WTC11 (cell line): ENCODE results near the gene RUSF1. TPM values are rescaled to one million over a fixed set of nuclear protein-coding genes. Genes with fewer than 3 reads are reported as not detected.

ENCODE experiments used
- ATAC-seq: fragments of 200-7000 bp; cut with Tn5 transposase; 2 replicates; pipeline ENCODE4 v1.10.0; 2021; ENCODE audit warnings: mild to moderate bottlenecking, moderate library complexity
- CTCF ChIA-PET: fragments of 300-600 bp; sonication (Branson Sonifier 250); formaldehyde crosslinking; loops from one replicate; lab custom pipeline; 2021; ENCODE audit warnings: antibody characterized with exemption; lab: Charles Lee
- POLR2A ChIA-PET: fragments of 350-600 bp; sonication (Branson Sonifier 250); formaldehyde crosslinking; loops from one replicate; lab custom pipeline; 2021; ENCODE audit warnings: antibody characterized with exemption; lab: Charles Lee
- DNase-seq: peaks from one replicate; pipeline ENCODE4 v3.0.0; 2021; ENCODE audit warnings: low spot score
- H3K27ac Mint-ChIP-seq: 2 replicates; pipeline ENCODE4 v1.8.0; 2021; ENCODE audit warnings: mixed read lengths
- H3K27me3 Mint-ChIP-seq: 2 replicates; pipeline ENCODE4 v1.8.0; 2021; ENCODE audit warnings: low read depth, mild to moderate bottlenecking, moderate library complexity, mixed read lengths
- H3K36me3 Mint-ChIP-seq: 2 replicates; pipeline ENCODE4 v1.8.0; 2021; ENCODE audit warnings: mixed read lengths
- H3K4me1 Mint-ChIP-seq: 2 replicates; pipeline ENCODE4 v1.8.0; 2022; ENCODE audit warnings: mixed read lengths
- H3K4me3 Mint-ChIP-seq: 2 replicates; pipeline ENCODE4 v1.8.0; 2021; ENCODE audit warnings: mild to moderate bottlenecking, moderate library complexity, mixed read lengths
- H3K9me3 Mint-ChIP-seq: 2 replicates; pipeline ENCODE4 v1.8.0; 2021; ENCODE audit warnings: mixed read lengths
- GRHL2 ChIP-seq: fragments of 250-450 bp; sonication (Bioruptor Pico); IDR thresholded peaks from 2 replicates; pipeline ENCODE4 v1.8.0; 2022; ENCODE audit warnings: mild to moderate bottlenecking, moderate library complexity; ENCODE audit not compliant: insufficient replicate concordance, severe bottlenecking
- HMGA2 ChIP-seq: fragments of 250-450 bp; sonication (Bioruptor Pico); IDR thresholded peaks from 2 replicates; pipeline ENCODE4 v1.4.0; 2021; ENCODE audit warnings: mild to moderate bottlenecking, moderate library complexity
- JUN ChIP-seq: sonication (generic); formaldehyde crosslinking; IDR thresholded peaks from 2 replicates; pipeline ENCODE4 v1.8.0; 2023; ENCODE audit warnings: mild to moderate bottlenecking, missing genetic modification reagents
- KAT7 ChIP-seq: sonication (generic); formaldehyde crosslinking; IDR thresholded peaks from 2 replicates; pipeline ENCODE4 v1.8.1; 2023; ENCODE audit warnings: missing genetic modification reagents, mild to moderate bottlenecking, borderline replicate concordance
- MXD4 ChIP-seq: fragments of 250-450 bp; sonication (Bioruptor Pico); IDR thresholded peaks from 2 replicates; pipeline ENCODE4 v1.8.0; 2021; ENCODE audit warnings: mild to moderate bottlenecking, moderate library complexity, borderline replicate concordance
- MYBL2 ChIP-seq: sonication (generic); formaldehyde crosslinking; IDR thresholded peaks from 2 replicates; pipeline ENCODE4 v1.8.1; 2023; ENCODE audit warnings: mild to moderate bottlenecking, moderate library complexity, missing genetic modification reagents
- SOX15 ChIP-seq: fragments of 250-450 bp; sonication (Bioruptor Pico); IDR thresholded peaks from 2 replicates; pipeline ENCODE4 v1.9.0; 2021; ENCODE audit warnings: mild to moderate bottlenecking
- ZNF138 ChIP-seq: sonication (generic); formaldehyde crosslinking; conservative IDR thresholded peaks from 2 replicates; pipeline ENCODE4 v1.8.1; 2022; ENCODE audit warnings: mild to moderate bottlenecking, moderate library complexity, missing genetic modification reagents
- ZNF232 ChIP-seq: sonication (generic); formaldehyde crosslinking; IDR thresholded peaks from 2 replicates; pipeline ENCODE4 v1.8.0; 2022; ENCODE audit warnings: mild to moderate bottlenecking, missing genetic modification reagents
- ZNF263 ChIP-seq: sonication (generic); formaldehyde crosslinking; IDR thresholded peaks from 2 replicates; pipeline ENCODE4 v1.8.1; 2022; ENCODE audit warnings: low read depth, mild to moderate bottlenecking, moderate library complexity, missing genetic modification reagents
- ZNF317 ChIP-seq: sonication (generic); formaldehyde crosslinking; IDR thresholded peaks from 2 replicates; pipeline ENCODE4 v1.8.1; 2023; ENCODE audit warnings: low read depth, mild to moderate bottlenecking, moderate library complexity, missing genetic modification reagents, borderline replicate concordance
- ZNF423 ChIP-seq: fragments of 250-450 bp; sonication (Bioruptor Pico); IDR thresholded peaks from 2 replicates; pipeline ENCODE4 v2.1.2; 2022; ENCODE audit warnings: mild to moderate bottlenecking, moderate library complexity
- total RNA-seq: library from RNA; stranded (reverse); gene quantifications from 3 replicates; pipeline ENCODE4 v1.2.3, GENCODE V29; 2021
- TF ChIP-seq, protein P1 (sequence below): fragments of 250-450 bp; sonication (Bioruptor Pico); IDR thresholded peaks from 2 replicates; pipeline ENCODE4 v1.9.0; 2021; ENCODE audit warnings: moderate library complexity, mild to moderate bottlenecking, inconsistent platforms, borderline replicate concordance
- TF ChIP-seq, protein P2 (sequence below): fragments of 250-450 bp; sonication (Bioruptor Pico); IDR thresholded peaks from 2 replicates; pipeline ENCODE4 v1.9.0; 2021; ENCODE audit warnings: mild to moderate bottlenecking, borderline replicate concordance
- TF ChIP-seq, protein P3 (sequence below): fragments of 250-450 bp; sonication (Bioruptor Pico); conservative IDR thresholded peaks from 2 replicates; pipeline ENCODE4 v1.9.0; 2021; ENCODE audit warnings: mild to moderate bottlenecking
- TF ChIP-seq, protein P4 (sequence below): sonication (generic); formaldehyde crosslinking; IDR thresholded peaks from 2 replicates; pipeline ENCODE4 v1.8.1; 2023; ENCODE audit warnings: mild to moderate bottlenecking, missing genetic modification reagents, borderline replicate concordance
- TF ChIP-seq, protein P5 (sequence below): sonication (generic); formaldehyde crosslinking; IDR thresholded peaks from 2 replicates; pipeline ENCODE4 v1.8.0; 2023; ENCODE audit warnings: mild to moderate bottlenecking, missing genetic modification reagents
- TF ChIP-seq, protein P6 (sequence below): fragments of 250-450 bp; sonication (Bioruptor Pico); IDR thresholded peaks from 2 replicates; pipeline ENCODE4 v1.9.0; 2021; ENCODE audit warnings: mild to moderate bottlenecking

The RUSF1 gene
- total RNA-seq, 1 experiment from 2014 or later = 35.9 TPM

DNA sequence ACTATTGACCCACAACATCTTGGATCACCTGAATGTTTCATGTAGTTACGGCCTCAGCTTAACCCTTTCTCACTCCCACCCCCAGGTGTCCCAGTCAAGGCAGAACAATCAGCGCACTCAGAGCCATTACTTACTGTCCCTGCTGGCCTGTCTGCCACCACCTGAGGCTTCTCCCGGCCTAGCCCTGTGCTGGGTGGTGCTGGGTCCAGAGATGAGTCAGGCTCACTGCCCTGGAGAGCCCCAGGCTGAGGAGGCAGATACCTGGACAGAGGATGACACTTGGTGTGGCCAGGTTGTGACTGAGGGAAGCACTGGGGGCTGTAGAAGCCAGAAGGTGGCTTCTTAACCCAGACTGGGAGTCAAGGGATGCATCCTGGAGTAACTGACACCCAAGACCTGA is 29.2 kb downstream of the RUSF1 start:
- CTCF ChIA-PET = interaction anchor here (1.9 to 13.1 kb wide), 2 partner anchors 22 to 236 kb away, joined by 6 to 221 read pairs; partner anchors contain the start of gene ARMC5
- Mint-ChIP-seq H3K27me3 (peaks cover 84% of the 10 kb centered on the region), H3K4me1 (peaks cover 8% of the 10 kb centered on the region), H3K27ac (no peak overlapping the region), H3K4me3 (no peak overlapping the region), H3K9me3 (no peaks in the 10 kb centered on the region), H3K36me3 (no peaks in the 10 kb centered on the region)
- ATAC-seq (no peak), DNase-seq (no peak)
- POLR2A ChIA-PET = no interaction called here
- no peak for TF ChIP-seq MYBL2 (CRISPR knock-in tag)
- no peak for TF ChIP-seq SOX15
- TF ChIP-seq, protein P1, sequence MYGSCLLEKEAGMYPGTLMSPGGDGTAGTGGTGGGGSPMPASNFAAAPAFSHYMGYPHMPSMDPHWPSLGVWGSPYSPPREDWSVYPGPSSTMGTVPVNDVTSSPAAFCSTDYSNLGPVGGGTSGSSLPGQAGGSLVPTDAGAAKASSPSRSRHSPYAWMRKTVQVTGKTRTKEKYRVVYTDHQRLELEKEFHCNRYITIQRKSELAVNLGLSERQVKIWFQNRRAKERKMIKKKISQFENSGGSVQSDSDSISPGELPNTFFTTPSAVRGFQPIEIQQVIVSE (CRISPR knock-in tag) = no peak
- no peak for TF ChIP-seq ZNF317
- TF ChIP-seq, protein P2, sequence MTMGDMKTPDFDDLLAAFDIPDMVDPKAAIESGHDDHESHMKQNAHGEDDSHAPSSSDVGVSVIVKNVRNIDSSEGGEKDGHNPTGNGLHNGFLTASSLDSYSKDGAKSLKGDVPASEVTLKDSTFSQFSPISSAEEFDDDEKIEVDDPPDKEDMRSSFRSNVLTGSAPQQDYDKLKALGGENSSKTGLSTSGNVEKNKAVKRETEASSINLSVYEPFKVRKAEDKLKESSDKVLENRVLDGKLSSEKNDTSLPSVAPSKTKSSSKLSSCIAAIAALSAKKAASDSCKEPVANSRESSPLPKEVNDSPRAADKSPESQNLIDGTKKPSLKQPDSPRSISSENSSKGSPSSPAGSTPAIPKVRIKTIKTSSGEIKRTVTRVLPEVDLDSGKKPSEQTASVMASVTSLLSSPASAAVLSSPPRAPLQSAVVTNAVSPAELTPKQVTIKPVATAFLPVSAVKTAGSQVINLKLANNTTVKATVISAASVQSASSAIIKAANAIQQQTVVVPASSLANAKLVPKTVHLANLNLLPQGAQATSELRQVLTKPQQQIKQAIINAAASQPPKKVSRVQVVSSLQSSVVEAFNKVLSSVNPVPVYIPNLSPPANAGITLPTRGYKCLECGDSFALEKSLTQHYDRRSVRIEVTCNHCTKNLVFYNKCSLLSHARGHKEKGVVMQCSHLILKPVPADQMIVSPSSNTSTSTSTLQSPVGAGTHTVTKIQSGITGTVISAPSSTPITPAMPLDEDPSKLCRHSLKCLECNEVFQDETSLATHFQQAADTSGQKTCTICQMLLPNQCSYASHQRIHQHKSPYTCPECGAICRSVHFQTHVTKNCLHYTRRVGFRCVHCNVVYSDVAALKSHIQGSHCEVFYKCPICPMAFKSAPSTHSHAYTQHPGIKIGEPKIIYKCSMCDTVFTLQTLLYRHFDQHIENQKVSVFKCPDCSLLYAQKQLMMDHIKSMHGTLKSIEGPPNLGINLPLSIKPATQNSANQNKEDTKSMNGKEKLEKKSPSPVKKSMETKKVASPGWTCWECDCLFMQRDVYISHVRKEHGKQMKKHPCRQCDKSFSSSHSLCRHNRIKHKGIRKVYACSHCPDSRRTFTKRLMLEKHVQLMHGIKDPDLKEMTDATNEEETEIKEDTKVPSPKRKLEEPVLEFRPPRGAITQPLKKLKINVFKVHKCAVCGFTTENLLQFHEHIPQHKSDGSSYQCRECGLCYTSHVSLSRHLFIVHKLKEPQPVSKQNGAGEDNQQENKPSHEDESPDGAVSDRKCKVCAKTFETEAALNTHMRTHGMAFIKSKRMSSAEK (CRISPR knock-in tag) = no peak
- TF ChIP-seq, protein P3, sequence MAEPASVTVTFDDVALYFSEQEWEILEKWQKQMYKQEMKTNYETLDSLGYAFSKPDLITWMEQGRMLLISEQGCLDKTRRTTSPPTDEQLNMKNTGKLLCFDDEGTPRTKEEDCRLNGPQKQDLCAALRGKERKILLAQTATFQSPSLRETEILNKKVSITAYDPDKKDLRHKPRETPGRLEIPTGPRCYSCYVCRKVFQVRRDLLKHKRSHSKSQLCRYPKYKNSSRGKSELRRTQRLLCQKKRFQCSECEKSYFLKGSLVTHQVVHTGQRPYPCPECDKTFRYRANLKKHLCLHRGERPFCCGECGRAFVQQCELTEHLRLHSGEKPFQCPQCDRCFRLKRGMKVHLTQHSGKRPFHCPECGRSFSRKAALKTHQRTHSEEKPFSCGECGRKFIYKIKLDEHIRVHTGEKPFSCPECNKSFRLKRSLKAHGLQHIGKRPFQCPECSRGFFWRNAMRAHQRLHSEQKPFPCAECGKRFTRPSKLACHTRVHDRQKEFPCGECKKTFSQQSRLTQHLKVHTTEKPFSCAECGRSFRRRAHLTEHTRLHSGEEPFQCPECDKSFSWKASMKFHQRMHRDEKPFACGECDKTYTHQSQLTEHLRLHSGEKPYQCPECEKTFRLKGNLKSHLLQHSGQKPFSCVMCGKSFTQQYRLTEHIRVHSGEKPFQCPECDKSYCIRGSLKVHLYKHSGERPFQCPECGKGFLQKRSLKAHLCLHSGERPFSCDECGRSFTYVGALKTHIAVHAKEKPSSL (CRISPR knock-in tag) = no peak
- TF ChIP-seq GRHL2 (CRISPR knock-in tag) = no peak
- no peak for TF ChIP-seq JUN (CRISPR knock-in tag)
- TF ChIP-seq, protein P4, sequence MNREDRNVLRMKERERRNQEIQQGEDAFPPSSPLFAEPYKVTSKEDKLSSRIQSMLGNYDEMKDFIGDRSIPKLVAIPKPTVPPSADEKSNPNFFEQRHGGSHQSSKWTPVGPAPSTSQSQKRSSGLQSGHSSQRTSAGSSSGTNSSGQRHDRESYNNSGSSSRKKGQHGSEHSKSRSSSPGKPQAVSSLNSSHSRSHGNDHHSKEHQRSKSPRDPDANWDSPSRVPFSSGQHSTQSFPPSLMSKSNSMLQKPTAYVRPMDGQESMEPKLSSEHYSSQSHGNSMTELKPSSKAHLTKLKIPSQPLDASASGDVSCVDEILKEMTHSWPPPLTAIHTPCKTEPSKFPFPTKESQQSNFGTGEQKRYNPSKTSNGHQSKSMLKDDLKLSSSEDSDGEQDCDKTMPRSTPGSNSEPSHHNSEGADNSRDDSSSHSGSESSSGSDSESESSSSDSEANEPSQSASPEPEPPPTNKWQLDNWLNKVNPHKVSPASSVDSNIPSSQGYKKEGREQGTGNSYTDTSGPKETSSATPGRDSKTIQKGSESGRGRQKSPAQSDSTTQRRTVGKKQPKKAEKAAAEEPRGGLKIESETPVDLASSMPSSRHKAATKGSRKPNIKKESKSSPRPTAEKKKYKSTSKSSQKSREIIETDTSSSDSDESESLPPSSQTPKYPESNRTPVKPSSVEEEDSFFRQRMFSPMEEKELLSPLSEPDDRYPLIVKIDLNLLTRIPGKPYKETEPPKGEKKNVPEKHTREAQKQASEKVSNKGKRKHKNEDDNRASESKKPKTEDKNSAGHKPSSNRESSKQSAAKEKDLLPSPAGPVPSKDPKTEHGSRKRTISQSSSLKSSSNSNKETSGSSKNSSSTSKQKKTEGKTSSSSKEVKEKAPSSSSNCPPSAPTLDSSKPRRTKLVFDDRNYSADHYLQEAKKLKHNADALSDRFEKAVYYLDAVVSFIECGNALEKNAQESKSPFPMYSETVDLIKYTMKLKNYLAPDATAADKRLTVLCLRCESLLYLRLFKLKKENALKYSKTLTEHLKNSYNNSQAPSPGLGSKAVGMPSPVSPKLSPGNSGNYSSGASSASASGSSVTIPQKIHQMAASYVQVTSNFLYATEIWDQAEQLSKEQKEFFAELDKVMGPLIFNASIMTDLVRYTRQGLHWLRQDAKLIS (CRISPR knock-in tag) = no peak
- no peak for TF ChIP-seq ZNF138 (CRISPR knock-in tag)

DNA sequence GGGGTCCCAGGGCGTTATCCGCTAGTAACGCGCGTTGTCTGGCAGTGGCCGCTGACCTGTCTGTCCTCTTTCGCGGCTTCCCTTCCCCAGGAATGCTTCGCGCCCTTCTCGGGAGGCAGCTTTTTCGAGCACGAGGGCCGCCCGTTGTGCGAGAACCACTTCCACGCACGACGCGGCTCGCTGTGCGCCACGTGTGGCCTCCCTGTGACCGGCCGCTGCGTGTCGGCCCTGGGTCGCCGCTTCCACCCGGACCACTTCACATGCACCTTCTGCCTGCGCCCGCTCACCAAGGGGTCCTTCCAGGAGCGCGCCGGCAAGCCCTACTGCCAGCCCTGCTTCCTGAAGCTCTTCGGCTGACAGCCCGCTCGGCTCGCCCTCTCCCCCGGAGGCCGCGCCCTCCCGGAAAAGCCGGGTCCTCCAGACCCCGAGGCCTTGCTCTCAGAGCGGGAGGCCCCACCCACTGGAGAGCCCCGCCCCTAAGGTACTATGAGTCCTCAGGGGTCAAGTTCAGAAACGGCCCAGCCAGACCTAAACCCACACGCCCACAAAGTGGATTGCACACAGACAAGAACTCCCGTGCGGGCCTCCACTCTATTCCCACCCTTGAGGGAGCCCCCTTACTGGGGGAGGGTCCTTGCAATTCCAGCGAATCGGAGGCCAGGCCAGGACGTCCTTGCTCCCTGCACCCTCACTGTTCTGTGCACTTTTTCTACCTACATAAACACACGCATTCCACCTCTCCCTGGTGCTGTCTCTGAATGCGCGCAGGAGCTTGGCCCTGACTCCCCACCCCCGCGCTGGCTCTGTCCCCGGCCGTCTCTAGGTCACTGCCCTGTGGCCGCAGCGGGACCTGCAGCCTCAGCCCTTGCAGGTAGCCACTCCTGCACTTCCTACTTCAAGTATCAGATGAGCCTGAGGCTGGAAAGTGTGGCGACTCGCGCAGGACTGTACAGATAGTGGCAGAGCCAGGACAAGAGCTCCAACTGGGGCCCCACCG is 30.7 kb downstream of the RUSF1 start:
- ATAC-seq (peak; percentile 68), DNase-seq (peak; percentile 86)
- H3K27ac Mint-ChIP-seq = peak overlapping the region; percentile 61
- peaks cover 8% of the 10 kb centered on the region for H3K4me1 Mint-ChIP-seq
- ChIA-PET CTCF (interaction anchor here (0.8 to 13.1 kb wide), 10 partner anchors 10 to 435 kb away, joined by 3 to 221 read pairs (median 6); partner anchors contain the start of genes ARMC5, RUSF1 and ZNF267), POLR2A (interaction anchor here (0.8 to 2.1 kb wide), 5 partner anchors 9 to 235 kb away, joined by 3 to 10 read pairs (median 7); partner anchors contain the start of gene ARMC5)
- 0 out of 2 replicates have a peak, but pooled peaks cover 5% of the 10 kb centered on the region for H3K9me3 Mint-ChIP-seq
- H3K27me3 Mint-ChIP-seq = peaks cover 90% of the 10 kb centered on the region
- H3K36me3 Mint-ChIP-seq = no peaks in the 10 kb centered on the region
- peak overlapping the region; percentile 80 for H3K4me3 Mint-ChIP-seq
- no peak for TF ChIP-seq JUN (CRISPR knock-in tag)
- TF ChIP-seq KAT7 (CRISPR knock-in tag) = no peak
- TF ChIP-seq, protein P5, sequence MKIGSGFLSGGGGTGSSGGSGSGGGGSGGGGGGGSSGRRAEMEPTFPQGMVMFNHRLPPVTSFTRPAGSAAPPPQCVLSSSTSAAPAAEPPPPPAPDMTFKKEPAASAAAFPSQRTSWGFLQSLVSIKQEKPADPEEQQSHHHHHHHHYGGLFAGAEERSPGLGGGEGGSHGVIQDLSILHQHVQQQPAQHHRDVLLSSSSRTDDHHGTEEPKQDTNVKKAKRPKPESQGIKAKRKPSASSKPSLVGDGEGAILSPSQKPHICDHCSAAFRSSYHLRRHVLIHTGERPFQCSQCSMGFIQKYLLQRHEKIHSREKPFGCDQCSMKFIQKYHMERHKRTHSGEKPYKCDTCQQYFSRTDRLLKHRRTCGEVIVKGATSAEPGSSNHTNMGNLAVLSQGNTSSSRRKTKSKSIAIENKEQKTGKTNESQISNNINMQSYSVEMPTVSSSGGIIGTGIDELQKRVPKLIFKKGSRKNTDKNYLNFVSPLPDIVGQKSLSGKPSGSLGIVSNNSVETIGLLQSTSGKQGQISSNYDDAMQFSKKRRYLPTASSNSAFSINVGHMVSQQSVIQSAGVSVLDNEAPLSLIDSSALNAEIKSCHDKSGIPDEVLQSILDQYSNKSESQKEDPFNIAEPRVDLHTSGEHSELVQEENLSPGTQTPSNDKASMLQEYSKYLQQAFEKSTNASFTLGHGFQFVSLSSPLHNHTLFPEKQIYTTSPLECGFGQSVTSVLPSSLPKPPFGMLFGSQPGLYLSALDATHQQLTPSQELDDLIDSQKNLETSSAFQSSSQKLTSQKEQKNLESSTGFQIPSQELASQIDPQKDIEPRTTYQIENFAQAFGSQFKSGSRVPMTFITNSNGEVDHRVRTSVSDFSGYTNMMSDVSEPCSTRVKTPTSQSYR (CRISPR knock-in tag) = no peak
- no peak for TF ChIP-seq MXD4 (CRISPR knock-in tag)
- TF ChIP-seq, protein P6, sequence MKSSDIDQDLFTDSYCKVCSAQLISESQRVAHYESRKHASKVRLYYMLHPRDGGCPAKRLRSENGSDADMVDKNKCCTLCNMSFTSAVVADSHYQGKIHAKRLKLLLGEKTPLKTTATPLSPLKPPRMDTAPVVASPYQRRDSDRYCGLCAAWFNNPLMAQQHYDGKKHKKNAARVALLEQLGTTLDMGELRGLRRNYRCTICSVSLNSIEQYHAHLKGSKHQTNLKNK = no peak
- no peak for TF ChIP-seq HMGA2
- no peak for TF ChIP-seq ZNF232 (CRISPR knock-in tag)
- no peak for TF ChIP-seq ZNF263 (CRISPR knock-in tag)
- peak; percentile 63 for TF ChIP-seq ZNF423 (CRISPR knock-in tag)
- no peak for TF ChIP-seq SOX15
